Natural killer cell (primary cell): ENCODE data around the gene ALOX5. TPM values are rescaled to one million over a fixed set of nuclear protein-coding genes. Genes with fewer than 3 reads are reported as not detected.

Source experiments
- ATAC-seq, 3 donors: fragments of 150-1000 bp in 2 of 3; fragments of 200-7000 bp in 1 of 3; cut with Tn5 transposase; 1 replicate in 1 of 3; 2 replicates in 2 of 3; pipeline ENCODE4 v1.10.0; 2021; ENCODE audit warnings: mild to moderate bottlenecking in 2 of 3, moderate library complexity in 2 of 3
- DNase-seq, 2 donors: peaks; one replicate each; pipeline versions ENCODE4 v3.0.0 to v3.0.0-alpha.2; 2013 to 2021; ENCODE audit warnings: mixed read lengths in 1 of 2
- H3K27ac ChIP-seq: one replicate; pipeline ENCODE4 v1.5.1; 2013; ENCODE audit warnings: mild to moderate bottlenecking, low read length
- H3K27me3 ChIP-seq: one replicate; pipeline ENCODE4 v1.6.1; 2013; ENCODE audit warnings: low read length; ENCODE audit not compliant: control insufficient read depth, insufficient read depth
- H3K36me3 ChIP-seq: one replicate; pipeline ENCODE4 v1.6.1; 2013; ENCODE audit warnings: low read length; ENCODE audit not compliant: control insufficient read depth, insufficient read depth
- H3K4me1 ChIP-seq: one replicate; pipeline ENCODE4 v1.6.1; 2013; ENCODE audit warnings: low read length; ENCODE audit not compliant: control insufficient read depth, insufficient read depth
- H3K4me3 ChIP-seq: one replicate; pipeline ENCODE4 v1.5.1; 2013; ENCODE audit warnings: low read length
- H3K9me3 ChIP-seq: one replicate; pipeline ENCODE4 v1.6.1; 2013; ENCODE audit warnings: low read length; ENCODE audit not compliant: control insufficient read depth, insufficient read depth
- H3K27ac Mint-ChIP-seq, 2 donors: one replicate each; pipeline ENCODE4 v1.8.0; 2022; ENCODE audit warnings: mild to moderate bottlenecking in 2 of 2, mixed read lengths in 2 of 2, moderate library complexity in 1 of 2
- H3K27me3 Mint-ChIP-seq, 2 donors: one replicate each; pipeline ENCODE4 v1.8.0; 2022; ENCODE audit warnings: low read depth in 2 of 2, mixed read lengths in 2 of 2
- H3K36me3 Mint-ChIP-seq: one replicate; pipeline ENCODE4 v1.8.0; 2022; ENCODE audit warnings: mixed read lengths
- H3K4me1 Mint-ChIP-seq, 2 donors: one replicate each; pipeline ENCODE4 v1.8.0; 2022; ENCODE audit warnings: mixed read lengths in 2 of 2
- H3K4me3 Mint-ChIP-seq: one replicate; pipeline ENCODE4 v1.8.0; 2022; ENCODE audit warnings: mild to moderate bottlenecking, moderate library complexity, mixed read lengths
- H3K9me3 Mint-ChIP-seq, 2 donors: one replicate each; pipeline ENCODE4 v1.8.0; 2022; ENCODE audit warnings: mixed read lengths in 2 of 2
- WGBS: methylation state at CpG from one replicate; pipeline ENCODE4 v1.1.7; 2013; ENCODE audit warnings: missing lambda C conversion rate; ENCODE audit not compliant: insufficient coverage; 5-methylcytosine and 5-hydroxymethylcytosine counted together
- intact Hi-C: fragments of 100-400 bp; cut with micrococcal nuclease; formaldehyde crosslinking; loops from one replicate; pipeline ENCODE4 v1.14.2; 2022
- total RNA-seq, 4 donors: library from RNA; stranded (reverse); fragments of 120-200 nt in 1 of 4; gene quantifications; one replicate each; pipeline versions ENCODE4 v1.2.3 to v1.2.4, GENCODE V29; 2013 to 2022
- TF ChIP-seq, protein P1 (sequence below): fragments of 200-600 bp; IDR thresholded peaks from one replicate; pipeline ENCODE4 v1.8.0; 2022; ENCODE audit warnings: antibody characterized with exemption

The ALOX5 gene
- total RNA-seq, 3 donors from 2014 or later (not counting 1 experiment from before 2014, with no cell fraction given): 8.6 to 93.5 (median 12.4) TPM

DNA sequence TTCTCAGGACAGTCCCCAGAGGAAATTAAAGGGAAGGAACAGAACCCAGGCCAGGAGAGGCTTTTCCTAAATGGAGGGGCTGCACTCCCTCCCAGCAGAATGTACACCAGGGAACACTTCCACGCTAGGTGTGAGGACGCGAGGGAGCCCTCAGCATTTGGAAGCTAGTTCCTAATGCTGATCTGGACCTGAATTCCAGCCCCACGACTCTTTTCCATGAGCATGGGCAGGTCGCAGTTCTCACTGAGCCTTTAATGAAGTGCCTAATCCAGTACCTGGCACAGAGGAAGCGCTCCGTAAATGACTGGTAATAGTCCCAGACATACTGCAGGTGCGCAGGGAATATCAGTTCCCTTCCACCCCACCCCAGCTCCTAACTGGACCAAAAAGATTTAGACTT lies 1.1 kb downstream of the ALOX5 start:
- H3K27ac ChIP-seq: no peak overlapping the region
- Mint-ChIP-seq H3K4me3 (no peak overlapping the region), H3K9me3 (no peaks in the 10 kb centered on the region), H3K36me3 (no peaks in the 10 kb centered on the region), H3K27me3 (peaks cover 45 to 46% of the 10 kb centered on the region in 2 donors), H3K4me1 (peaks cover 5 to 14% of the 10 kb centered on the region in 2 donors), H3K27ac (no peak overlapping the region)
- H3K4me3 ChIP-seq: peak overlapping the region; percentile 47
- peaks cover 46% of the 10 kb centered on the region for H3K4me1 ChIP-seq
- H3K27me3 ChIP-seq: peaks cover 8% of the 10 kb centered on the region
- no peaks in the 10 kb centered on the region for H3K36me3 ChIP-seq
- intact Hi-C loops: no loop called here
- TF ChIP-seq, protein P1, sequence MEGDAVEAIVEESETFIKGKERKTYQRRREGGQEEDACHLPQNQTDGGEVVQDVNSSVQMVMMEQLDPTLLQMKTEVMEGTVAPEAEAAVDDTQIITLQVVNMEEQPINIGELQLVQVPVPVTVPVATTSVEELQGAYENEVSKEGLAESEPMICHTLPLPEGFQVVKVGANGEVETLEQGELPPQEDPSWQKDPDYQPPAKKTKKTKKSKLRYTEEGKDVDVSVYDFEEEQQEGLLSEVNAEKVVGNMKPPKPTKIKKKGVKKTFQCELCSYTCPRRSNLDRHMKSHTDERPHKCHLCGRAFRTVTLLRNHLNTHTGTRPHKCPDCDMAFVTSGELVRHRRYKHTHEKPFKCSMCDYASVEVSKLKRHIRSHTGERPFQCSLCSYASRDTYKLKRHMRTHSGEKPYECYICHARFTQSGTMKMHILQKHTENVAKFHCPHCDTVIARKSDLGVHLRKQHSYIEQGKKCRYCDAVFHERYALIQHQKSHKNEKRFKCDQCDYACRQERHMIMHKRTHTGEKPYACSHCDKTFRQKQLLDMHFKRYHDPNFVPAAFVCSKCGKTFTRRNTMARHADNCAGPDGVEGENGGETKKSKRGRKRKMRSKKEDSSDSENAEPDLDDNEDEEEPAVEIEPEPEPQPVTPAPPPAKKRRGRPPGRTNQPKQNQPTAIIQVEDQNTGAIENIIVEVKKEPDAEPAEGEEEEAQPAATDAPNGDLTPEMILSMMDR: no peak
- ATAC-seq: no peak
- H3K9me3 ChIP-seq: no peaks in the 10 kb centered on the region
- WGBS: 96% methylated on average over 8 of the region's 8 CpGs
- no peak for DNase-seq

DNA sequence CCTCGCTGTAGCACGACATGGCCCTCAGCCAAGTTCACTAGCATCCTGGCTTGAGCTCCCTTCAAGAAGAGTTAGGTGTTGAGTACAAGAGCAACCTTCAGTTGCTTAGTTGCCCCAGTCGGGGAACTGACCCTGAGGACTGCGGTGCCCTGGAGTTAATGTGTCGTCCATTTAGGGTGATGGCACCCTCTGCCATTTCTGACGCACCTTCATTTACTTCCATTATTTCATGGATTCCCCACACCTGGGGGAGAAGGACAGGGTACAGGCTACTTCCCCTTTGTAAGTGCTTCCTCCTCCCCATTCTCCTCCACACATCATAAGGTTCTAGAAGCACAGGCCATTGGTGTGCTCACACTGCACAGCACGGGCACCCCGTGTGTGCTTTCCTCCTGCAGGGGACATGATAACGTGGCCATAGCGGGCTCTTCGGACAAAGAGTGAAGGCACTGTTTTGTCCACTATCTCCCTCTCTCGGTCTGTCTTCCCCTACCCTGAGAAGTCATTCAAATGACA lies 1.8 kb downstream of the ALOX5 start:
- DNase-seq: no peak
- intact Hi-C loops: no loop called here
- peaks cover 5 to 14% of the 10 kb centered on the region in 2 donors for H3K4me1 Mint-ChIP-seq
- H3K36me3 ChIP-seq: no peaks in the 10 kb centered on the region
- H3K36me3 Mint-ChIP-seq: no peaks in the 10 kb centered on the region
- H3K27me3 Mint-ChIP-seq: peaks cover 39 to 40% of the 10 kb centered on the region in 2 donors
- no peak overlapping the region for H3K4me3 ChIP-seq
- H3K9me3 ChIP-seq: no peaks in the 10 kb centered on the region
- peak overlapping the region; percentile 35 for H3K4me3 Mint-ChIP-seq
- TF ChIP-seq, protein P1: no peak
- H3K9me3 Mint-ChIP-seq: no peaks in the 10 kb centered on the region
- 48% methylated on average over 12 of the region's 12 CpGs for WGBS
- H3K27ac ChIP-seq: no peak overlapping the region
- peaks cover 49% of the 10 kb centered on the region for H3K4me1 ChIP-seq
- ATAC-seq: peak in 2 of 3 donors; percentile 15 to 51
- peaks cover 8% of the 10 kb centered on the region for H3K27me3 ChIP-seq
- no peak overlapping the region for H3K27ac Mint-ChIP-seq

DNA sequence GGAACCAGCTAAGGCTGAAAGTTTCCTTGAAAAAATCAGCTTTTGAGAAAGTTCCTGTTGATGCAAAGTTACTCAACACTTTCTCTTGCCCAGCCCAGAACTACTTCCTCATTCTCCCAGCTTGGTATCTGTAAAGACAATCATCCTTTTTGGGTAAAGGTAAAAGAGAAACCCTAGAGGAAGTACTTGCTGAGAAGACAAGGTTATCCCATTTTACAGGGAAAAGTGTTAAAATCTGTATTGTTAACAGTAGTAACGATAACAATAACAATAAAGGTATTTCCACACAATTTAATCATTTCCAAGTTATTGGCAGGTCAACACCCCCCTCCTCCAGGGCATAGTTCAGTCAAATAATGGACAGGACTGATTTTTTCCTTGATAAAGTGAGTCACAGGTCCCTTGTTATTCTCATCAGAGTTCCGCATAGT lies 2.4 kb downstream of the ALOX5 start:
- Mint-ChIP-seq H3K4me1 (peaks cover 5 to 14% of the 10 kb centered on the region in 2 donors), H3K9me3 (no peaks in the 10 kb centered on the region), H3K27ac (no peak overlapping the region), H3K27me3 (peaks cover 35 to 38% of the 10 kb centered on the region in 2 donors), H3K36me3 (no peaks in the 10 kb centered on the region), H3K4me3 (no peak overlapping the region)
- Histone ChIP-seq H3K4me3 (no peak overlapping the region), H3K27me3 (peaks cover 8% of the 10 kb centered on the region), H3K4me1 (peaks cover 51% of the 10 kb centered on the region), H3K27ac (no peak overlapping the region), H3K9me3 (no peaks in the 10 kb centered on the region), H3K36me3 (no peaks in the 10 kb centered on the region)
- ATAC-seq: peak in 1 of 3 donors; percentile 45
- TF ChIP-seq, protein P1: no peak
- no peak for DNase-seq
- intact Hi-C loops: no loop called here
- WGBS: 55% methylated on average over 2 of the region's 2 CpGs

DNA sequence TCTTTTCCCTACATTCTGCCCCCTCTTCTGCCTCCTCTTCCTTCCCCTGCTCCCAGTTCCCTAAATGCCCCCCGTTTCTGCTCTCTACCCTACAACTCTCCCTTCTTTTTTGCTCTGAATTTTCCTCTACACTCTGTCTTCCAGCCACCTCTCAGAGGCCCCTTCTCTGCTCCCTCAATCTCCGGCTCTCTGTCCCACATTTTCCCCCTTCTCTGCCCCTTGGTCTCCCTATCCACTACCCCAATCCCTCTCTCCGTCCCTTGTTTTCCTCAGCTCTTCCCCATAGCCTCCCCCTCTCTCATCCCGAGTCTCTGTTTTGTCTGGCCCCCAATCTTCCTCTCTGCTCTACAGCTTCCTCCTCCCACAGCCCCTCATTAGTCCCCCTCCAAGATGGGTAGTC lies 3.3 kb downstream of the ALOX5 start:
- DNase-seq (no peak), ATAC-seq (no peak)
- no peak overlapping the region for H3K4me3 Mint-ChIP-seq
- intact Hi-C loops: no loop called here
- H3K9me3 Mint-ChIP-seq: no peaks in the 10 kb centered on the region
- Histone ChIP-seq H3K27ac (no peak overlapping the region), H3K9me3 (no peaks in the 10 kb centered on the region), H3K4me1 (peaks cover 52% of the 10 kb centered on the region), H3K27me3 (peaks cover 8% of the 10 kb centered on the region), H3K4me3 (no peak overlapping the region), H3K36me3 (no peaks in the 10 kb centered on the region)
- no peaks in the 10 kb centered on the region for H3K36me3 Mint-ChIP-seq
- peaks cover 26 to 31% of the 10 kb centered on the region in 2 donors for H3K27me3 Mint-ChIP-seq
- no peak overlapping the region for H3K27ac Mint-ChIP-seq
- WGBS: 78% methylated on average over 4 of the region's 4 CpGs
- TF ChIP-seq, protein P1: no peak
- peaks cover 5 to 14% of the 10 kb centered on the region in 2 donors for H3K4me1 Mint-ChIP-seq
